ENCODE results near the gene GIMAP8.
"Not testable (repeated sequence)": the region's sequence is repeated elsewhere in the genome, so short reads cannot be mapped to it uniquely, and the experiment has no call there.

GIMAP8 gene

GRCh38 chr7:150435390-150436073, 14.9 kb upstream of the GIMAP8 start:
- no peak for DNase-seq (ENCODE audit: low read depth)

- no peak for DNase-seq (ENCODE audit: low read depth)
Observed at GRCh38 chr7:150439967-150440366, 10.5 kb upstream of the GIMAP8 start.

GRCh38 chr7:150441524-150441923, 8.9 kb upstream of the GIMAP8 start:
- no peak for DNase-seq (ENCODE audit: low read depth)

- no peak for DNase-seq (ENCODE audit: low read depth)
Observed at GRCh38 chr7:150442811-150443210, 7.6 kb upstream of the GIMAP8 start.

GRCh38 chr7:150443793-150444540, 6.5 kb upstream of the GIMAP8 start:
- DNase-seq (ENCODE audit: low read depth): no peak

GRCh38 chr7:150444674-150445365, 5.6 kb upstream of the GIMAP8 start:
- no peak for DNase-seq (ENCODE audit: low read depth)

GRCh38 chr7:150446288-150446938, 4.0 kb upstream of the GIMAP8 start:
- no peak for DNase-seq (ENCODE audit: low read depth)

- no peak for DNase-seq (ENCODE audit: low read depth)
Observed at GRCh38 chr7:150447966-150448788, 2.3 kb upstream of the GIMAP8 start.

- DNase-seq (ENCODE audit: low read depth): peak; percentile 81
Observed at GRCh38 chr7:150448789-150449147, 1.7 kb upstream of the GIMAP8 start.

- DNase-seq (ENCODE audit: low read depth): no peak
Observed at GRCh38 chr7:150449206-150449952, 1.1 kb upstream of the GIMAP8 start.

GRCh38 chr7:150451097-150451793, 815 bp downstream of the GIMAP8 start:
- peak; percentile 59 for DNase-seq (ENCODE audit: low read depth)

- no peak for DNase-seq (ENCODE audit: low read depth)
Observed at GRCh38 chr7:150451833-150452461, 1.5 kb downstream of the GIMAP8 start.

- DNase-seq (ENCODE audit: low read depth): no peak
Observed at GRCh38 chr7:150453181-150453580, 2.8 kb downstream of the GIMAP8 start.

- DNase-seq (ENCODE audit: low read depth): no peak
Observed at GRCh38 chr7:150453892-150454291, 3.5 kb downstream of the GIMAP8 start.

- not testable (repeated sequence) for DNase-seq (ENCODE audit: low read depth)
Observed at GRCh38 chr7:150457064-150457463, 6.6 kb downstream of the GIMAP8 start.

GRCh38 chr7:150458235-150458634, 7.8 kb downstream of the GIMAP8 start:
- DNase-seq (ENCODE audit: low read depth): no peak

GRCh38 chr7:150458756-150459155, 8.3 kb downstream of the GIMAP8 start:
- no peak for DNase-seq (ENCODE audit: low read depth)

GRCh38 chr7:150461520-150461919, 11.1 kb downstream of the GIMAP8 start:
- no peak for DNase-seq (ENCODE audit: low read depth)

GRCh38 chr7:150462413-150462812, 12.0 kb downstream of the GIMAP8 start:
- DNase-seq (ENCODE audit: low read depth): no peak

- DNase-seq (ENCODE audit: low read depth): no peak
Observed at GRCh38 chr7:150463461-150463860, 13.0 kb downstream of the GIMAP8 start.

Measured in activated T-cell treated with anti-CD3 and anti-CD28 coated beads for 1 hour (primary cell).